Right ventricle myocardium inferior (tissue), 1 donor: ENCODE measurements around the gene ARRDC4. TPM values are rescaled to one million over a fixed set of nuclear protein-coding genes. Genes with fewer than 3 reads are reported as not detected.
"Not testable (repeated sequence)": the region's sequence is repeated elsewhere in the genome, so short reads cannot be mapped to it uniquely, and the experiment has no call there.

Experiments
- ATAC-seq: fragments of 200-7000 bp; cut with Tn5 transposase; one replicate; pipeline ENCODE4 v1.9.1; 2020; ENCODE audit warnings: mild to moderate bottlenecking, moderate library complexity
- DNase-seq: peaks from one replicate; pipeline ENCODE4 v3.0.0; 2021; ENCODE audit errors: missing footprints
- intact Hi-C: fragments of 100-400 bp; cut with DNase I; formaldehyde crosslinking; loops from one replicate; pipeline ENCODE4 v1.11.0; 2022
- total RNA-seq: library from RNA; stranded (reverse); fragmentation: NEBNext Ultra II Directional; extraction: Animal tissue kit (Norgen Biotek cat#: 25700); gene quantifications from one replicate; pipeline ENCODE4 v1.2.1, GENCODE V29; 2021
- donor health status: DM: no; HTN: yes; CAD: no; lungs with severe emphysema.

The ARRDC4 gene
- total RNA-seq, 1 donor from 2014 or later = 15.9 TPM

DNA sequence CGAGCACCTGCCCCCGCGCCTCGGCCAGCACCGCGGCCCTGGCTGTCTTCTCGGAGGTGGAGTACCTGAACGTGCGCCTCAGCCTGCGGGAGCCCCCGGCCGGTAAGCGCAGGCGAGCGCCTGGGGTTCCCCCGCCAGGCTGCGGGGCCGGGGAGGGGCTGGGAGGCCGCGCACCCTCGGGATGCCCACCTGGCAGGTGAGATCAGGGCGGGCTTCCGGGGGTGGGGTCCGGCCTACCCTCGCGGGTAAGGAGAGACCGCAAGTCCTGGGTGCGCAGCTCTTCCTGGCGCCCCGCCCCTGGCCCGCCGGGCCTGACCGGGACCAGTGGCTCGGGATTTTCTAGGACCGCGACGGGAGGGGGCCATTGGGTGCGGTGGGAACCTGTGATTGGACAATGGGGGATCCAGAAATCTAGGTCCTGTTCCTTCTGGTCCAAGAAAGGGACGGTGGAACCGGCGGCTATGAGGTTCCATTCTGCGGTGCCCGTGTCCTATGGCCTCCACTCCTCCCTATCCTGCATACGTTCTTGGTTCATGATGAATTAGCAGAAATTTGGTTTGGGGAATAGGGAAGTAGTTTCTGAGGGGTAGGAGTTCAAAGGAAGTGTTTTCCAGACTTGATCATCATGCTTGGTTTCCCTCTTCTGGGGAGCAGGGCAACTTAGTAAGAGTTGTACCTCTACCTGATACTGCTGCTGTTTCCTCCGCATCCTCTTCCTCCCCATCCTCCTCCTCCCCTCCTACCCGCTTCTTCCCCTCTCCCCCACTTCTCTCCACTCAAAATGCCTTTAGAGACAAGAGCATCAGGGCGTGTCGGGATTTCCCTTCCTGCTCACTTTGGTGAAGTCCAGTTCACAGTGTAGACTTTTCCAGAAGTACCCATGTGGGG, 808 bp downstream of the ARRDC4 start:
- intact Hi-C loops = loop anchor here (2.0 to 10.0 kb wide), 3 partner anchors 13 to 1627 kb away; partner anchors contain the start of gene NR2F2
- DNase-seq (peak; percentile 72), ATAC-seq (no peak)

DNA sequence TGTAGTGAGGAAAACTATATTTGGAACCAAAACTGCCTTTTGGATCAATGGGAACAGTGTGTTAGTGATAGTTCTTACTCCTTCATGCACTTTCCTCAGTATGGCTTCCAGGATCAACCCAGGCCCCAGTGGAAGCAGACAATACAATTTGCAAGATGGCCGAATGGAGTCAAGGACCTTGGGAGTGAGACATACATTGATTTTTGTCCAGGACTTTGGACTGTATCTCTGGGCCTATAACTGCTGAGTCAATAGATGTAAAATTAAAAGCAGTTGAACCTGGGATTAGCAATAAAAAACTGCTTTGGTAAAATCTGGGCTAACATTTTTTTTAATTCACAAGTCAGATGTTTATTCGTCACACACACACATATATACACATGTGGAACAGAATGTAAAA, 1.8 kb downstream of the ARRDC4 start:
- intact Hi-C loops = loop anchor here (10.0 kb wide), 2 partner anchors 437 to 1627 kb away; partner anchors contain the start of gene NR2F2
- ATAC-seq = no peak
- DNase-seq = no peak

DNA sequence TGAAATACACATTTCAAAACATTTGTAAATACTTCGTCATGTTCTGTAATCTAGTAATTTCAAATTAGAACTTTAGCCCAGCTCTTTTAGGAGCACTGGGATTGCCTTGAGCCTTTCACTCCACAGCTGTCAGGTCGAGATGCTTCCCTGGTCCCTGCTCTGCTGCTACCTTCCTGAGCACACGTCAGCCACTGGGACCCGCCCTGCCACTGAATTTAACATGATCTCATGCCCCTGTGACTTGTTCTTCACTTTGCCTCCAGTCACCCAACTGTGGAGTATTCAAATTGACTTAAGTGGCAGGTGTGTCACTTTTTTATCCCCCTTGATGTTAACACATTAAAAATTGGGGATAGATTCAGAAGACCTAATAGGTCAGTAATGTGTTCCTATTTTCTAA, 3.3 kb downstream of the ARRDC4 start:
- ATAC-seq = no peak
- intact Hi-C loops = loop anchor here (10.0 kb wide), 2 partner anchors 439 to 1629 kb away; partner anchors contain the start of gene NR2F2
- no peak for DNase-seq

DNA sequence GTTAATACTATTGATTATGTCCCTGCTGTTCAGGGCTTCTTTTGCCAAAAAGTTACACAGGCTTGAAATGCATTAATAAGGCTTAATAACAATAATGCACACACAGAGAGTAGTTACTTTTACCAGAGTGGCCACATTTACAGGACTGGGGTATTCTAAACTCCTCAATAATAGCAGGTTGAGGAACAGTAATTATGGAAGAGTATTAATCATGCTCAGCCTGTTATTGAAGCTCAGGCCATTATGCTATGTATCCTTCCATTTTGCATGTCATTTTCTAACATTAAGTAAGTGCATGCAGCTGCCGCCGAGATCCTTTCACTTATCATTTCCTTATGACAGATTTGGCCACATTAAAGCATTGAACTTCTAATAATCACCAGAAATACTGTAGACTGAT, 5.7 kb downstream of the ARRDC4 start:
- no peak for ATAC-seq
- DNase-seq = no peak
- intact Hi-C loops = loop anchor here (10.0 kb wide), 2 partner anchors 441 to 1631 kb away; partner anchors contain the start of gene NR2F2

DNA sequence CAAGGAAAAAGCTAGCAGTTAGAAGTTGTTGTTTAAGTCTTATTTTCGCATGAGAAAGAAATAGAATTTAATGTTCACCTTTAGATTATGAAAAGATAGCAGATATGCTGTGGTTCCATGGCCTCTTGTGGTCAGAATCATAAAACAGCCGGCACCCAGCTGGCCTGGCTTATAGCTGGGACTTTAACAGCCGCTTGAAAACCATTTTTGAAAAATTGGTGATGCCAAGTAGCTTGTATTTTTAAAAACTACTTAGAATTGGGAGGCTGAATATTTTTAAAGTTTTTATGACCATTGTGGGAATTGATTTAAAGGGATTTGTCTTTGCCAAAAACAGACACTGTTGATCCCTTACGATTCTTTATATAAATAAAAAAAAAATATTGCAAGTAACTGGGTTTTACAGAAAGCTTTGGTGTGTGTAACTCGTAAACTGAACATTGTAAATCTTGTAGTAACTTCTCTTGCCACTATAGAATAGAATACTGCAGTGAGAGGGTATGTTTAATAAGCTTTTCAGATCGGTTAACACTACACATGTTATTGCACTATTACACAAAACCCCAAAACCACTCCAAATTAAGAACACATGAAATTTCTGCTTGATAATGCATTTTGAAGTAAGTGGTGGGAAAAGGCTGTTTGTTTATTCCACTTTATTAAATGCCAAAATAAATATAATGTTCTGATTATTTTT, 6.6 kb downstream of the ARRDC4 start:
- DNase-seq (no peak), ATAC-seq (no peak)
- intact Hi-C loops = loop anchor here (10.0 kb wide), 2 partner anchors 442 to 1632 kb away; partner anchors contain the start of gene NR2F2

DNA sequence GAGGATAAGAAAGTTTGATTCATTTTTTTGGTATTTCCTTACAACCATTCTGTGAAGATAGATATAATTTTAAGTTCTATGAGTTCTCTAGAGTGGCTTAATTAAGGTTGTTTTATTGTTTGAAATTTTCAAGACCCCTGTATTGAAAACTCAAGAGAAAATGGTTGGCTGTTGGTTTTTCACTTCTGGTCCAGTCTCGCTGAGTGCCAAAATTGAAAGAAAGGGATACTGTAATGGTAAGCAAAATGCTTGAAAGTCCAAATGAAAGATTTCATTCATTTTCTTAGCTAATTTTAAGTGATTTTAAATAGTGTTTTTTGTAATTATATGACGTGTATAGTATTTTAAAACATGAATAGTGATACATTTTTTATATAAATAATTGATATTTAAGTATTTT, 7.4 kb downstream of the ARRDC4 start:
- intact Hi-C loops = loop anchor here (10.0 kb wide), 2 partner anchors 443 to 1633 kb away; partner anchors contain the start of gene NR2F2
- ATAC-seq (no peak), DNase-seq (no peak)

DNA sequence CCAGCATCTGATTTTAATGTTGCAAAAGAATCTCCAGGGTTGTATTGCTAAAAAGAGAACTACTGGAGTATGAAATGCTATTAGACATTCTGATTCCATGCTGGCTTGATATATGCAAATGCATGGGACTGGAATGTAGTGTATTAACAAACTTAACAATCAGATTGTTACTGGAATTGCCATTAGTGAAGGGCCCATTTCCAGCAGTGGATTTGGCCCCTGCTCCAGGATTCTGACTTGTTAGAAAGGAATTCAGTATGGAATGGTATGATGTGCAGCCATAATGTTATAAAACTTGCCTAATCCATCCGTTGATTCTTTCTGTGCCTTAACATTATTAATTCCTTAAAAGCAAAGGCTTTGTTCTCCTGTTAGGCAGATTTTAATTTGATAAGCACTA, 7.9 kb downstream of the ARRDC4 start:
- intact Hi-C loops = loop anchor here (10.0 kb wide), 2 partner anchors 444 to 1634 kb away; partner anchors contain the start of gene NR2F2
- DNase-seq (no peak), ATAC-seq (no peak)

DNA sequence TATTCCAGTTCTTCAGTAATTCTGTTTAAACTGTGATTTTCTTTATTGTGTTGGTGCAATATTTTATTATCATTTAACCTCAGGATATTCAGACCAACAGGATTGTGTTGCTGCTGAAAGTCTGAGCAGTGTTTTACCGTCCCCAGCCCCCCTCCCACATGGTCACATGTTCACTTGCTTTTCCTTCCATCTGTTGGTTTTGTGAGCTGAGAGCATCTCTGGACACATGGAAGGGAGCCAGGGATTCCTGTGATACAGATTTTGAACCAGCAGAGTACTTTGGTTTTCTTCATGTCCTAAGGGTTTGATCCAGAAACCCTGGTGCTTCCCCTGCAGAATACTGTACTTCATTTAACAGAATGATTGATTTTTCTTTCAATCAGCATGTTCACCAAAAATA, 11.9 kb downstream of the ARRDC4 start:
- DNase-seq (no peak), ATAC-seq (no peak)
- intact Hi-C loops = no loop called here

DNA sequence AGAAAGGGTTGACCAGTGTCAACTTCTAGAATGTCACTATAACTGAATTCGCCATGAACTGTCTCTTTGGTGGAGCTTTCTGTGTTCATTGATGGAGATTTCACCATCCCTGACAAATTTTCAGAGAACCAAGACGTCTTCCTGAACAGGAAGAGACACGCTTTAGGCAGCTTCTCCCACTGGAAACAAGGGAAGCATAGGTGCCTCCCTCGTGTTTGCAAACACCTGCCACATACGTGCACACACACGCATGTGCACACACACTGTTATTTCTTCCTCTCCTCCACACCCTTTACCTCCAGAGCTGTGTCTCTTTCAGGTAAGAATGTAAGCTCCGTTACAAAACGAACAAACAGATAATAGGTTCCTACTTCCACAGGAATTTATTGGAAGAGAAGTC, 15.6 kb downstream of the ARRDC4 start:
- ATAC-seq (no peak), DNase-seq (no peak)
- intact Hi-C loops = no loop called here

DNA sequence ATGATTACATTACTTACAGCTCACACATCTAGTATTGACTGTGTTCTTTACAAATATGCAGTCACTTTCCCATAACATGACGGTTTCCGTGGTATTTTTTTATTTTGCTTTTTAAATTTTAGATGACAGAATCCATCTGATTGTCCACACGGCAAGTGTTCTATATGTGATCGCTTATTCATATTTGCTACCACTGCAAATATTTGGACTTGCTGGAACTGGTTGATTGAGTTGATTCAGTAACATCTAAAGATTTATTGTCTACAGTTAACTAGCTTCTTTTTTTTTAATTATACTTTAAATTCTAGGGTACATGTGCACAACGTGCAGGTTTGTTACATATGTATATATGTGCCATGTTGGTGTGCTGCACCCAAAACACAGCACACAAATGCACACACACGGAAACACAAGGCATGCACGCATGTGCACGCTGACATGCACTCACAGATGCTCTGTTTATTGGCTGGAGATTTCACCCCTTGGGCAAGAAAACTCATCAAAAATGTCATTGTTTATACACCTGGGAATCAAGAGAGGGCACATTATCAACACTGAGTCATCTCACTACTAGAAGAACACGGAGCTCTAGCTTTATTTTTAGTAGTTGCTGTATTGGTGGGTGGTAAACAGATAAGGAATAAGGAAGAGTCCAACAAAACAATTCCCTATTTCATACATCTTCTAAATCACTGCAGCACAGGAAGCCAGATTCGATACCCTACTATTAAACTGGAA, 16.4 kb downstream of the ARRDC4 start:
- intact Hi-C loops = no loop called here
- ATAC-seq (no peak), DNase-seq (no peak)

DNA sequence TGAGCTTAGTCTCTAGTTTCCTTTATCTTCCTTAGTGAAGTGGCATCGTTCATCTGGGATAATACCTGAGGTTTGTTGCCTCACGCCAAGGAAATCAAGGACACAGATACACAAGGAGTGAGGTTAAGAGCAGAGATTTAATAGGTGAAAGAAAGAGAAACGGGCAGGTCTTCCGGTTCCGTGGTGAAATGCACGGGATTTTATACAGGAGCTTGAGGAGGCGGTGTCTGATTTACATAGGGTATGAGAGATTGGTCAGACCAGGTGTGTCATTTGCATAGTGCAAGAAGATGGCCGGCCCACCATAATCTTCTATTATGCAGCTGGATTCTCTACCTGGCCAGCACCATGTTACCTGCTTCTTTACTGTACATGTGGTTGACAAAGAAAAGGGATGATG, 17.2 kb downstream of the ARRDC4 start:
- ATAC-seq = no peak
- DNase-seq = no peak
- intact Hi-C loops = no loop called here

DNA sequence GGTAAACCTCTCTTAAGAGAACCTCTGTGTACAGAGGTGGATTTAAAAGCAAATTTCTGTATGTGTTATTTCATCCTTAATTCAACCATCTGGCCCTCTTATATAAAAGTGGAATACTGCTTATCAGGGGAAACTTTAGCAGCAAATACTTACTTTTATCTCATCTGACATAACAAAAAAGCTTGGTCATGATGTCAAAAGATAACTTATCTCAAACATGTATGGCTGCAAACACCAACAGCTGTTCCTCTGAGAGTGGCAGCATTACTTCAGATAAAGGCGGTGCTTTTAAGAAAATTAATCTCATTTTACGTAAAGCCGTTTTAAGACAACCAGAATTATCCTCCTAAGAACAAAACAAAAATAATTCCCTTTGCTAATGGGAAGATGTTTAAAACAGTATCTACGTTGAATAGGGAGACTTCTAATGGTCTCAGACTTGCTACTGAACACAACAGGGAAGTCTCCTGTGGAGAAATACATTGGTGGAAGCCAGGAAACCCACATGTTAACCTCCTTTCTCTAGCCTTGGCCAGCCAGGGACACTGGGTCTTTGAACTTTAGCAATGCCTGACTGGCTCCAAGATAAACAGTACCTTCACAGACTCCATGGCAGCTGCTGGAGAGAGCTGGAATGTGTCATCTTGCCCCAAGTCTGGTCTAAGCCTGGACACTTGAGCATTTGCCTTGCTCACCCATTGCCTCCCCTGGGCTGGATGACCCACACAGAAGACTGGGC, 18.1 kb downstream of the ARRDC4 start:
- ATAC-seq = no peak
- no peak for DNase-seq
- intact Hi-C loops = no loop called here

DNA sequence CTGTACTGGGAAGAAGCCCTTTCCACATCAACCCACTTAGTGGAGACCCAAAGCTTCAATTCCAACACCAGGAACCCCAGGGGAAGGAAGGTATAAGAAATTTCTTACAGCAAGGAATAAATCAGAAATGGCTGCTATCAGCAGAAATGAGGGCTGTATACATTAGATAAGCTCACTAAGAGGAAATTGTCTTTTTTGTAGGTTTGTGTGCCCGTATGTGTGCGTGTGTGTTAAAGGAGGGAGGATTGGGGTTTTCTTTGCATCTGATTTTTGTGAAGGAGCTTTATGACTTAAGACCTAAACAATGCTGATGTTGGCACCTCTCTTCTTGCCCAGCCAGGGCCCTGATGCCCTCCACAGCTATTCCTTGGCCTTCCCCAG, 18.6 kb downstream of the ARRDC4 start:
- intact Hi-C loops = no loop called here
- DNase-seq (no peak), ATAC-seq (no peak)

DNA sequence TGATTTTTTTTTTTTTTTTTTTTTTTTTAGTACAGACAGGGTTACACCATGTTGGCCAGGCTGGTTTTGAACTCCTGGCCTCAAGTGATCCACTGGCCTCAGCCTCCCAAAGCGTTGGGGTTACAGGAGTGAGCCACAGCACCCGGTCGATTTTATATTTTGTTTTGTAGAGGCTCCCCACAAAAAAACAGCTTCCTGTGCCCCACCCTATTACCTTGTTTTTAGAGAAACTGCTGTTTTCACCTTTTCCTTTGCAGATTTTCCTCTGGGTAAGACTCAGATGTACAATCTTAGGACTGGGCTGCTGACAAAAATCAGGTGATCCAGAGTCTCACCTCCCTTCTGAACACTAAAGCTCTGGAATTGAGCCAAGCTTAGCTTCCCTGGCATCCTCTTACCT, 20.6 kb downstream of the ARRDC4 start:
- DNase-seq = no peak
- intact Hi-C loops = no loop called here
- ATAC-seq = no peak

DNA sequence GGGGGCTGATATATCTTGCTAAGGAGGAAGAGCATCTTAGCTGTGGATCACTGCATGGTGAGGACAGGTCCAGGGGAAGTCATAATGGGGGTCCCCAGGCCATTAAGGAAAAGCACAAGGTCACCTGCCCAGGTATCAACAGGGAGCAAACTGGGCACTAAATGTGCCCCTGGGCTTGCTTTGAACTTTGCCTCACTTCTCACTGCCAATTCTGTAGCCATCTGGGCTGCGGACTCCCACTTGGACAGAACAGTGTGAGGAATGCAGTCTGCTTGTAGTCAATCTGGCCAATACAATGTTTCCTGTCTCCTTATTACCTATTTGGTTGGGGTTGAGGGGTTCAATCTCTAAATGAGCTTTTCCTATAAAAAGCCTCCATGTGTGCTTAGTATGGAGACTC, 21.3 kb downstream of the ARRDC4 start:
- peak; percentile 37 for ATAC-seq

DNA sequence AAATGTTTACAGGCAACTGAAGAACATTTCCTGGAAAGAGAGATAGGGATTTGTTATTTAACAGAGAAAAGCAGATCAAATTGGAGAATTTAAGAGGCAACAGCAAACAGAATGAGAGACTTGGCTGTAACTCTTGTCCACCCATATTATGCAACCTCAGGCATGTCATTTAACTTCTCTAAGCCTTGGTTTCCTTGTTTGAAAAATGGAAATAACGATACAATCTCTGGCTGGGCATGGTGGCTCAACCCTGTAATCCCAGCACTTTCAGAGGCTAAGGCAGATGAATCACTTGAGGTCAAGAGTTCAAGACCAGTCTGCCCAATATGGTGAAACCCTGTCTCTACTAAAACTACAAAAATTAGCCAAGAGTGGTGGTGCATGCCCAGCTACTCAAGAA, 23.7 kb downstream of the ARRDC4 start:
- intact Hi-C loops = no loop called here

More for the DNA sequence above, 21.3 kb downstream of the ARRDC4 start:
- intact Hi-C loops = no loop called here
- DNase-seq = no peak

DNA sequence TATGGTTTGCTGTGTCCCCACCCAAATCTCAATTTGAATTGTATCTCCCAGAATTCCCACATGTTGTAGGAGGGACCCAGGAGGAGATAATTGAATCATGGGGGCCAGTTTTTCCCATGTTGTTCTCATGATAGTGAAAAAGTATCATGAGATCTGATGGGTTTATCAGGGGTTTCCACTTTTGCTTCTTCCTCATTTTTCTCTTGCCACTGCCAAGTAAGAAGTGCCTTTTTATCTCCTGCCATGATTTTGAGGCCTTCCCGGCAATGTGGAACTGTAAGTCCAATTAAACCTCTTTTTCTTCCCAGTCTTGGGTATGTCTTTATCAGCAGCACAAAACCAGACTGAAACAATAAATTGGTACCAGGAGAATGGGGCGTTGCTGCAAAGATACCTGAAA, 25.5 kb downstream of the ARRDC4 start:
- DNase-seq, intact Hi-C loops: not testable (repeated sequence)

More for the DNA sequence above, 23.7 kb downstream of the ARRDC4 start:
- no peak for ATAC-seq
- DNase-seq = no peak

DNA sequence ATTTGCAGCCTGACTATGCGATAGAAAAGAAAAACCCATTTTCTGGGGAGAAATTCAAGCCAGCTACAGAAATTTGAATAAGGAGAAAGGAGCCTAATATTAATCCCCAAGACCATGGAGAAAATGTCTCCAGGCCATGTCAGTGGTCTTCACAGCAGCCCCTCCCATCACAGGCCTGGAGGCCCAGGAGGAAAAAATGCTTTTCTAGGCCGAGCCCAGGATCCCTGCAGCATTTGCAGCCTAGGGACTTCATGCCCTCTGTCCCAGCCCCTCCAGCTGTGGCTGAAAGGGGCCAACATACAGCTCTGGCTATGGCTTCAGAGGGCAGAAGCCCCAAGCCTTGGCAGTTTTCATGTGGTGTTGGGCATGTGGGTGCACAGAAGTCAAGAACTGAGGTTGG, 26.3 kb downstream of the ARRDC4 start:
- ATAC-seq (no peak), DNase-seq (no peak)
- intact Hi-C loops = no loop called here

More for the DNA sequence above, 25.5 kb downstream of the ARRDC4 start:
- ATAC-seq = not testable (repeated sequence)
